Omental fat pad (tissue), 4 donors: ENCODE measurements around the gene IL17RD. TPM values are rescaled to one million over a fixed set of nuclear protein-coding genes. Genes with fewer than 3 reads are reported as not detected.

Experiments used
- ATAC-seq: fragments of 150-250 bp; one replicate; pipeline ENCODE4 v1.9.1; 2016; ENCODE audit warnings: mild to moderate bottlenecking, moderate library complexity; ENCODE audit not compliant: low FRiP score
- DNase-seq: peaks from one replicate; pipeline ENCODE4 v3.0.0-alpha.2; 2019; ENCODE audit warnings: low spot score
- CTCF ChIP-seq, 3 donors: fragments of 450-650 bp; IDR thresholded peaks; one replicate each; pipeline ENCODE4 v1.5.1; 2016 to 2017; ENCODE audit warnings: antibody characterized with exemption in 3 of 3, mild to moderate bottlenecking in 3 of 3, moderate library complexity in 2 of 3
- total RNA-seq, 4 donors: library from RNA; depleted of rRNA; stranded (reverse); fragments of >200 nt; gene quantifications; one replicate each; pipeline ENCODE4 v1.1.0, GENCODE V29; 2016

The IL17RD gene
- total RNA-seq, 4 donors from 2014 or later: 4.9 to 13.2 (median 6.6) TPM

DNA sequence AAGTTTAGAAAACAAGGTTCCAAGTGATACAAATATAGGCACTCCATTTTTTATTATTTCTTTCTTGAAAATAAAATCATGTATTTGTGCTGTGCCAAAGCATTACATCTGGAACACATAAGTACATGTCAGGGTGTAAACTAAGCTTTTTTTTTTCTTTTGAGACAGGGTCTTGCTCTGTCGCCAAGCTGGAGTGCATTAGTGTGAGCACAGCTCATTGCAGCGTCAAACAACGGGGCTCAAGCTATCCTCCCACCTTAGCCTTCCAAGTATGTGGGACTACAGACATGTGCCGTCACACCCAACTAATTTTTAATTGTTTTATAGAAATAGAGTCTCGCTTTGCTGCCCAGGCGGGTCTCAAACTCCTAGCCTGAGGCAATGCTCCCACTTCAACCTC lies 95.7 kb downstream of the IL17RD start:
- no peak for DNase-seq
- no peak for ATAC-seq

GRCh38 chr3:57068437-57069089 lies 96.6 kb downstream of the IL17RD start:
- no peak for DNase-seq
- ATAC-seq: peak; percentile 91
- no peak for TF ChIP-seq CTCF (IDR thresholded peaks at IDR 0.05)

More for the DNA sequence above, 95.7 kb downstream of the IL17RD start:
- TF ChIP-seq CTCF (IDR thresholded peaks at IDR 0.05): no peak

- no peak for TF ChIP-seq CTCF (IDR thresholded peaks at IDR 0.05)
- ATAC-seq: no peak
Observed at GRCh38 chr3:57066471-57066870, 98.7 kb downstream of the IL17RD start.

DNA sequence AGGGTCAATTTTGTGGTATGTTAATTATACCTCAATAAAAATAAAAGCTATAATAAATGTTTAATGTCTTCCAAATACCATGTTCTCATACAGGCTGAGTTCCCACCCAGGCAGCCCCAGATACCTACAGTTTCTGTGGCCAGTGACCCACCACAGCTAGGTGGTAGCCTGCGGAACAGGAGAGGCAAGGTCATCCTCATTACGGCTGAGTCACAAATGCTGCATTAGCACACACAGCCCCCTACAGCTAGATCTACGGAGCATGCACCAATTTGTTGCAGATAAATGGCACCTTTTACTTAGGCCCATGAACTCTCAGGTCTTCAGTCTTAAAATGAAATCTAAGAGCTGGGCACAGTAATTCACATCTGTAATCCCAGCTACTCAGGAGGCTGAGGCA lies 99.6 kb downstream of the IL17RD start:
- ATAC-seq (no peak), DNase-seq (no peak)
- TF ChIP-seq CTCF (IDR thresholded peaks at IDR 0.05): no peak

More at GRCh38 chr3:57066471-57066870, 98.7 kb downstream of the IL17RD start:
- DNase-seq: no peak

GRCh38 chr3:57064572-57064971 lies 100.6 kb downstream of the IL17RD start:
- DNase-seq (no peak), ATAC-seq (no peak)
- no peak for TF ChIP-seq CTCF (IDR thresholded peaks at IDR 0.05)

- no peak for TF ChIP-seq CTCF (IDR thresholded peaks at IDR 0.05)
- DNase-seq: no peak
- ATAC-seq: no peak
Observed at GRCh38 chr3:57064001-57064400, 101.2 kb downstream of the IL17RD start.

DNA sequence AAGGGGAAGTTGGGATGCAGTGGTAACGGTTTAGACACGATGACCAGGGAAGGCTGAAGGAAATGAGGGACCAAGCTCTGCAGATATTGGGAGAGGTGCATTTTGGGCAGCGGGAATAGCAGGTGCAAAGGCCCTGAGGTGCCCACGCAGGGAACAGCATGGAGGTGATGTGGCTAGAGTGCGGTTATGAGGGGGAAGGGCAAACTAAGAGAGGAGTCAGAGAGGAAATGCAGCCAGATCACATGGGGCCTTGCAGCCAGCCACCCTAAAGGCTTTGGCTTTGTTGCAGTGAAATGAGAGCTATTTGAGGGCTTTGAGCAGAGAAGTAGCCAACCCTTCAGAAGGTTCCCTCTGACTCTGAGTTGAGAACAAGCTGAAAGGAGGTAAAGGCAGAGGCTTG lies 102.1 kb downstream of the IL17RD start:
- no peak for TF ChIP-seq CTCF (IDR thresholded peaks at IDR 0.05)
- DNase-seq: no peak
- ATAC-seq: no peak
